GM18499 (cell line): ENCODE measurements around the gene GRM7.
"Not testable (repeated sequence)": the region's sequence is repeated elsewhere in the genome, so short reads cannot be mapped to it uniquely, and the experiment has no call there.

ENCODE experiments used
- ATAC-seq: cut with Tn5 transposase; IDR thresholded peaks from one replicate; pipeline ENCODE4 v1.9.1; 2021; ENCODE audit warnings: moderate number of reproducible peaks; ENCODE audit not compliant: insufficient read depth, unreplicated experiment

GRM7 gene

GRCh38 chr3:6860954-6861624 is at the start of gene GRM7:
Gene GRM7 (plus strand): TSS chr3:6861115.
- ATAC-seq, result no peak

DNA sequence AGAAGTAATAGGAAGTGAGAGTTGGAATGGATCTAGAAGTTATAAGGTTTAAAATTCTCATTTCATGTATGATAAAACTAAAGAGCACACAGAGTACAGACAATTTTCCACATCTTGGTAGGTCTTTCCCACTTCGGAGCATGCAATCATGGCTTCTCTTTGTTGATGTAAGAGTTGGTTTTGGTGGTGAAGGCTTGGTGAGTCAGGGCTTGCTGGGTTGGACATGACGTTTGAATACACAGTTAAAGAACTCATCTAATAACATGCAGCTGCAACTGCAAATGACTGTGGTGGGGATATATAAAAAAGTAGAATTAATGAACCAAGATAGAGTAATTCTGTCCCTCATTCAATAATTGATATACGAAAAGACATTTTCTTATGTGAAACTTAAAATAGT is 39.5 kb upstream of the GRM7 start:
- ATAC-seq, result no peak

DNA sequence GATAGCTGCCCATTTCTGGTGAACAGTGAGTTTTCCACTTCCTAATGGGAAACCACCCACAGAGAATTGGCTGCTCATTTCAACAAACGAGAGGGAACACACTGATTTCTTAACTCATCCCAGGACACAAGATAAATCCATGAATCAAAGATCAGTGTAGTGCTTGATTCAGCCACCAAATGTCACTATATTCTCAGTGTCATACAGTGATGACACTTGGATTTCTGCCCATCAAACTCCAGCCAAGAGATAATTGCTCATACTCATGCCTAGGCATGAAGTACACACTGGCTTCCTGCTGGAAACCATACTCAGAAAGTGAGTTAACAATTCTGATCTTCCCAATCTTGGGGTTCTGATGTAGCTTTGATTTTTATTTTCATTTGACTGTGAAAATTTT is 35.4 kb upstream of the GRM7 start:
- no peak for ATAC-seq

DNA sequence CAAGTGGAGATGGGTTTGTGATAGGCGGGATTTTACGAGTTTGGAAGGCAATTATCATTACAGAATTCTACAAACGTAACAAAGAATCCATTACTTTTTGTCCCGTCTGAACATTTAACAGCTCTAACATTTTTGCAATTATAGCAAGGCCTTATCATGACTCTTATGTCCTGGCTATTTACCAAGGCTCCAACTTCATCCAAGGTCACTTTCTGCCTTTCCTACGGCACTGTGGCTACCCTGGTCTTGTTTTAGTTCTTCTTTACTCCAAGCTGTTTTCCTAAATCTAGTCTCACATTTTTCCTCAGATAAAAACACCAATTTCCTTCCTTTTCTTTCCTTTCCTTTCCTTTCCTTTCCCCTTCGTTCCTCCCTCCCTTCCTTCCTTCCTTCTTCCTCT is 33.5 kb upstream of the GRM7 start:
- ATAC-seq, result no peak

- no peak for ATAC-seq
Measured at GRCh38 chr3:6844723-6845122, 16.2 kb upstream of the GRM7 start.

- no peak for ATAC-seq
Measured at GRCh38 chr3:6854184-6854583, 6.7 kb upstream of the GRM7 start.

DNA sequence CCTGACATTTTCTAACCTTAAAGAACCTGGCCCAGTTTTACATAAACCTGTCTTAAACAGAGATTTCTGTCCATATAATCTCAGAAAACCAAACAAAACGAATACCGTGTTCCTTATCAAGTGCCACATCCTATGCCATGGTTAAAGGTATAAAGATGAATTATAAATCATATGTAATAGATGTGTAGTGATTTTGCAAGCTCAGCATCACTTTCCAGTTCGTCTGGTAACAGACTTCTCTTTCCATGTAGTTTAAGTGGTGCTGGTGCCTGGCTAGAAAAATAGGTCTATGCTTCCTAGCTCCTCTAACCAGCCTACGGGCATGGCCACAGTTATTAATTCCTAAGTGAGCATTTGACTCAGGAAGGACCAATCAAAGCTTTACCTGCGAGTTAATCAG is 3.4 kb upstream of the GRM7 start:
- ATAC-seq, result no peak

DNA sequence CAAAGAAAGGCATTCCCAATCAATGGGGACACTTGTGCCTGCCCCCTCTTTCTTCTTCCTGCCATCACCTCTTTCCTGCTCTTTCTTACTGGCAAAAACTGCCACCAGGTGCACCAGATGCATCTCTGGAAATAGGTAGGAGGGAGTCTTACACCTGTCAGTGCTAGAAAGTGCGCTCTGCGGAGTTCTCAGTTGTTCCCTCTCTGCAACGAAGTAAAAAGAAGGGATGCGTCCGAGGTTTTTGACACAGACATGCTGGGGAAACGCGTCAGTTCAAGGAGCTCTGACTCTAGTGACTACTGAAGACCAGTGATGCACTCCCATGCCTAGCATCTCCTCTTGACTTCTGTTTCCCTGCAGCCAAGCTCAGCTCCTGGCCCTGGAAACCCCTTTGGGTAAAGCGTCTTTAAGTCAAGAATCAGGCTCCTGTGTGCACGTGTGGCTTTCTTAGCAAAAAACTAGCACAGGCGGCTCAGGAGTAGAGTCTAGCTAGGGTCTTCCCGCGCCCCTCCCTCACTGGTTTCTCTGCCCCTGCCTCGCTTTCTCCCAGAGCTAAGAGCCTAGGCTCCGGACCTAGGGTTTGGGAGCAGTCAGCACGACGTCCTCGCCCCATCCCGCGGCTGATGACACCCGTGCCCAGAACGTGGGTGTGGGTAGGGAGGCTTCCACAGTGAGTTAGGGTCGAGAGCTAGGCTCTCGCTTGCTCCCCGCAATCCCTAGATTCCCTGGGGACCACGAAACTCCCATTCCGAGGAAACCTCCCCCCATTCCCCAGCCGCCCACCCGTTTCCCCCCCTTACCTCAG is 564 bp upstream of the GRM7 start:
- no peak for ATAC-seq

GRCh38 chr3:6861625-6862000 is 698 bp downstream of the GRM7 start:
- no peak for ATAC-seq

- no peak for ATAC-seq
Measured at GRCh38 chr3:6862041-6862879, 1.3 kb downstream of the GRM7 start.

DNA sequence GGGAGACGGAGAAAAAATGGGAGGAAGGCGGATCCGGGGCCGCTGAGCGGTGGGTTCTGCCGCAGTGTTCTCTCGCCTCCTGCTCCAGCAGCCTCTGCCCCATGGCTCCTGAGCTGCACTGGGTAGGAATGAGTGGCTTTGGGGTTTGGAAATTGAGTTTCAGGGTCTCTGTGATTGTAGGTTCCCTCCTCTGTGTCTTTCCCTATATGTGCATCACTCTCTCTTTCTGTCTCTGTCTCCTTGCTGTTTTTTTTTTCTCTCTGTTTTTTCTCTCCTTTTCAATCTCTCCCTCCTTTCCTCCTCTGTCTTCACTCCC is 1.9 kb downstream of the GRM7 start:
- no peak for ATAC-seq

GRCh38 chr3:6867269-6867668 is 6.4 kb downstream of the GRM7 start:
- ATAC-seq, result no peak

- ATAC-seq, result no peak
Measured at GRCh38 chr3:6878731-6879130, 17.8 kb downstream of the GRM7 start.

- no peak for ATAC-seq
Measured at GRCh38 chr3:6912240-6912639, 51.3 kb downstream of the GRM7 start.

DNA sequence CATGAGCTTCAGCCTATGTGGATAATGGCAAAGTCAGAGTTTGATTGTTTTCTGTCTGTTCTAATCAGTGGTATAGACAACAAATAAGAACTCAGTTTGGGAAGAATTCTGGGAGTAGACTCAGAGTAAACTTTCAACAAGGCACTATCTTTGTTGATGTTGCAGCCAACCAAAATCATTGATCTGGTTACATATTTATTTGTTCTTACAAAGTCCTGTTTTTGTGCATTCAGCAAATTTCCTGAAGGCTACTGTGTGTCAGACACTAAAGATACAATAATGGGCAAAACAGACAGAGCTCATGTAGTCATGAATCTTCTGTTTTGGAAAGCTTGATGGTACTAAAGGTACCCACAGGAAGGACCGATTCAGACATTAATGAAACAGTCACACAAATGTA is 55.0 kb downstream of the GRM7 start:
- ATAC-seq, result no peak

- ATAC-seq, result no peak
Measured at GRCh38 chr3:6921066-6921465, 60.2 kb downstream of the GRM7 start.

DNA sequence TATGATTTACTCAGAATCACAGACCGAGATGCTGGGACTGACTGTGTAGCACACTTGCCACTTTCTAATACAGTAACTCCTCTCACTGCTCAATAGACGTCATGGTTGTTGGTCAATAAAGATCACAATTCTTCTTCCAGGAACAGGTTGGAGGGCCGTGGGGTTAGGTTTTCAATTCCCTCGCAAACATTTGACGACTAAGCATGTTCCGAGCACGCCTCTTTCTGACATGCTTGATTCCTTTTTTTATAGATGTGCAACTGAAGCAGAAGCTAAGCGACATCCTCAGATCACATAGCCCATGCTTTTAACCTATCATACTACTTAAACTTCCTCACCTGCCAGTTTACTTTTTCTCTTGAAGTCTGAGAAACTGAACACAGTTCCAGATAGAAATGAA is 61.0 kb downstream of the GRM7 start:
- ATAC-seq, result no peak

DNA sequence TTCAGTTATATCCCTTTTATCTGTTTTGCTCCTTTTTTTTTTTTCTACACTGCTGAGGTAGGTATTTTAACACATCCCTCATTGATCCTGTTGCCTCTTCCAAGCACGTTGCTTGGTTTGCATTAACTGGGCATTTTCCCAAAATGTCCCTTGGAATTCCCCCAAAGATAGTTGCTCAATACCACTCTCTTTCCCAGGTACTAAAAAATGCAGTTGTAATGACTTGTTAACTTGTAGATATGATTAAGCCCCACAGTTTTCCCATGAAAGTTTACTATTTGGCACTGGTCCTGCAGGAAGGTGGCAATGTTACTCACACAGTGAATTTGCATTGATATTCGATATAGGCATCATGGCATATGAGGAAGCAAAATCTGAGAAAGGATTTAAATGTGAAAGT is 67.1 kb downstream of the GRM7 start:
- ATAC-seq, result no peak

DNA sequence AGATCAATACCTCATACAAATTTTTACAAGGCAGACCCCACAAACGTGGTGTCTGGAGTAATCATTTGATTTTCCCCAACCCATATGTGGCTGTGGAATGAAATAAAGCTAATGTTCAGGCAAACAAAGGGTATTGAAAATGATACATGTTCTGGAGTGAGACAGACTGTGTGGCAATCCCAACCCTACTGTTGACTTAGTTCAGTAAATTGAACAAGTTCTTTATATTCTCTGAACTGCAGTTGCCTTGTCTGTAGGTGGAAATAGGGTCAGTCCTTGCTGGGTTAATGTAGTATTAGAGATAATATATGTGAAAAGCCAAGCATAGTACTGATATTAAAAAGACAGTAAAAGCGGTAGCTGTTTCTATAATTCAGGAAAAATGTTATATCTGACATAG is 69.0 kb downstream of the GRM7 start:
- ATAC-seq, result no peak

GRCh38 chr3:6935418-6935817 is 74.5 kb downstream of the GRM7 start:
- ATAC-seq, result not testable (repeated sequence)

DNA sequence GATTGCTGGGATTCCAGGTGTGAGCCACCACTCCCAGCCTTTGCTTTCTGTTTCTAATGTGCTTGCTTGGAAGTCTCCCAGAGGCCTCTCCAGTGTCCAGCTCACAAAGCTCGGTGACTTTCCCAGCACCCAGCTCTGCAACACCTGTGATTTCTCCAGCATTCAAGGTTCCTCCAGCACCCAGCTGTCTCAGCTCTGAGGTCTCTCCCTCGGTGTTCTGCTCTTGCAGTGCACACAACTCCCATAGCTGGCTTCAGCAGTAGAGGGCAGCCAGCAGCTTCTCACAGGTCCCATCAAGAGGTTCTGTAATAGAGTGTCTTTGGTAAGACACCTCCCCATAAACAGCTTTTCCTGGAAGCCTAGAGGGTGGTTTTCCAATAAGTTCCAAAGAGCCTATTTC is 75.1 kb downstream of the GRM7 start:
- no peak for ATAC-seq
